GM23338 (cell line): Measurements from ENCODE around the gene PDE3A.

Experiments used
- CREB1 ChIP-seq: fragments of 250-450 bp; sonication (Bioruptor Pico); IDR thresholded peaks from 2 replicates; pipeline ENCODE4 v1.5.0; 2020; ENCODE audit warnings: low read depth, mild to moderate bottlenecking, moderate library complexity
- ETS1 ChIP-seq: IDR thresholded peaks from 2 replicates; pipeline ENCODE4 v1.6.1; 2016; ENCODE audit warnings: antibody characterized with exemption
- EZH2 ChIP-seq: fragments of 200-600 bp; sonication (generic); IDR thresholded peaks from one replicate; pipeline ENCODE4 v1.8.0; 2017; ENCODE audit warnings: antibody characterized with exemption, mild to moderate bottlenecking, low read depth; ENCODE audit not compliant: unreplicated experiment
- EZH2phosphoT487 ChIP-seq: fragments of 200-600 bp; sonication (generic); IDR thresholded peaks from one replicate; pipeline ENCODE4 v1.8.1; 2018; ENCODE audit warnings: antibody characterized with exemption; ENCODE audit not compliant: unreplicated experiment
- JUNB ChIP-seq: IDR thresholded peaks from one replicate; pipeline ENCODE4 v1.6.1; 2016; ENCODE audit warnings: antibody characterized with exemption; ENCODE audit not compliant: unreplicated experiment
- NANOG ChIP-seq: IDR thresholded peaks from 2 replicates; pipeline ENCODE4 v1.6.1; 2016; ENCODE audit warnings: antibody characterized with exemption, borderline replicate concordance
- POLR2AphosphoS5 ChIP-seq: IDR thresholded peaks from 2 replicates; pipeline ENCODE4 v1.6.1; 2016; ENCODE audit warnings: antibody characterized with exemption, low read depth
- REST ChIP-seq: IDR thresholded peaks from one replicate; pipeline ENCODE4 v1.6.1; 2018; ENCODE audit warnings: antibody characterized with exemption; ENCODE audit not compliant: unreplicated experiment
- STAT1 ChIP-seq: IDR thresholded peaks from one replicate; pipeline ENCODE4 v1.6.1; 2016; ENCODE audit warnings: antibody characterized with exemption; ENCODE audit not compliant: unreplicated experiment
- ZNF114 ChIP-seq: fragments of 250-450 bp; sonication (Bioruptor Pico); IDR thresholded peaks from 2 replicates; pipeline ENCODE4 v1.5.0; 2020; ENCODE audit warnings: mild to moderate bottlenecking, moderate library complexity
- ZNF331 ChIP-seq: fragments of 250-450 bp; sonication (Bioruptor Pico); IDR thresholded peaks from 2 replicates; pipeline ENCODE4 v1.5.0; 2020; ENCODE audit warnings: low read depth, mild to moderate bottlenecking, moderate library complexity
- TF ChIP-seq, protein P1 (sequence below), 2 experiments: fragments of 200-600 bp in 1 of 2; sonication (generic) in 1 of 2; conservative IDR thresholded peaks; 2 replicates each; pipeline versions ENCODE4 v1.5.1 to v1.6.1; 2016 to 2017; ENCODE audit warnings: antibody characterized with exemption in 2 of 2, low read depth in 2 of 2, mild to moderate bottlenecking in 2 of 2, moderate library complexity in 1 of 2

DNA sequence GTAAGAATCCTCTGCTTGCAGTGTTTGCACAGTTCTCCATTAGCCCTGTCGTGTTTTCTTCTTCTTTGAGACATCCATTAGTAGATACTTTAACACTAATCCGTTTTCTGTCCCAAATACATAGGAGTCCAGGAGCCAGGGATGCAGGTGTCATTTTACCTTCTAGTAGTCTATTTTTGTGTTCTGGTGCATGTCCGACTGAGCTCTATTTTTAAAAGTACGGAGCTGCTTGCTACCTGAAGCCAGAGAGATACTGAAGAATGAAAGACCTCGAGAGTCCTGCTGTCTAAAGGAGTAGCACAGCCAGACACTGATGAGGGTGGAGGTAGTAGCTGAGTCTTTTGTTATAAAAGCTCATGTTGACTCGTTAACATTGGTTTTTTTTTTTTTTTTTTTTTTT is 31.7 kb downstream of the PDE3A start:
- TF ChIP-seq, protein P1, sequence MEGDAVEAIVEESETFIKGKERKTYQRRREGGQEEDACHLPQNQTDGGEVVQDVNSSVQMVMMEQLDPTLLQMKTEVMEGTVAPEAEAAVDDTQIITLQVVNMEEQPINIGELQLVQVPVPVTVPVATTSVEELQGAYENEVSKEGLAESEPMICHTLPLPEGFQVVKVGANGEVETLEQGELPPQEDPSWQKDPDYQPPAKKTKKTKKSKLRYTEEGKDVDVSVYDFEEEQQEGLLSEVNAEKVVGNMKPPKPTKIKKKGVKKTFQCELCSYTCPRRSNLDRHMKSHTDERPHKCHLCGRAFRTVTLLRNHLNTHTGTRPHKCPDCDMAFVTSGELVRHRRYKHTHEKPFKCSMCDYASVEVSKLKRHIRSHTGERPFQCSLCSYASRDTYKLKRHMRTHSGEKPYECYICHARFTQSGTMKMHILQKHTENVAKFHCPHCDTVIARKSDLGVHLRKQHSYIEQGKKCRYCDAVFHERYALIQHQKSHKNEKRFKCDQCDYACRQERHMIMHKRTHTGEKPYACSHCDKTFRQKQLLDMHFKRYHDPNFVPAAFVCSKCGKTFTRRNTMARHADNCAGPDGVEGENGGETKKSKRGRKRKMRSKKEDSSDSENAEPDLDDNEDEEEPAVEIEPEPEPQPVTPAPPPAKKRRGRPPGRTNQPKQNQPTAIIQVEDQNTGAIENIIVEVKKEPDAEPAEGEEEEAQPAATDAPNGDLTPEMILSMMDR (conservative IDR thresholded peaks at IDR 0.05; ENCODE audit: low read depth in 2 of 2): no peak
- TF ChIP-seq EZH2 (no peak), POLR2AphosphoS5 (no peak), EZH2phosphoT487 (no peak), CREB1 (no peak), REST (no peak), STAT1 (no peak), ETS1 (no peak), NANOG (no peak), JUNB (no peak), ZNF331 (CRISPR knock-in tag) (no peak), ZNF114 (CRISPR knock-in tag) (no peak)
